A673 (cell line): ENCODE results near the gene COL3A1. TPM values are rescaled to one million over a fixed set of nuclear protein-coding genes. Genes with fewer than 3 reads are reported as not detected.

Experiments used
- BruUV-seq: library from RNA; stranded (reverse); fragments of 400-500 nt; replicated peaks from 2 replicates; lab custom pipeline; 2021; lab: Mats Ljungman, UMichigan
- CTCF ChIA-PET: fragments of 300-600 bp; sonication (Branson Sonifier 250); formaldehyde crosslinking; loops from one replicate; lab custom pipeline; 2022; ENCODE audit warnings: antibody characterized with exemption; lab: Charles Lee
- POLR2A ChIA-PET: fragments of 300-600 bp; sonication (Branson Sonifier 250); formaldehyde crosslinking; loops from one replicate; lab custom pipeline; 2022; ENCODE audit warnings: antibody characterized with exemption; ENCODE audit not compliant: low non-redundant PET; lab: Charles Lee
- DNase-seq: peaks from one replicate; pipeline ENCODE4 v3.0.0-alpha.2; 2015; ENCODE audit warnings: low spot score
- H3K27ac ChIP-seq: fragments of 200-600 bp; sonication (generic); 2 replicates; pipeline ENCODE4 v1.5.1; 2016; ENCODE audit warnings: mixed run types, low read depth, mild to moderate bottlenecking, mixed read lengths, antibody characterized with exemption, low read length; ENCODE audit not compliant: poor library complexity, severe bottlenecking
- H3K27me3 ChIP-seq: fragments of 200-600 bp; sonication (generic); replicated peaks from 2 replicates; pipeline ENCODE4 v1.6.1; 2017; ENCODE audit warnings: mixed run types, low read depth, mild to moderate bottlenecking, mixed read lengths, antibody characterized with exemption, low read length; ENCODE audit not compliant: insufficient read depth, poor library complexity
- H3K36me3 ChIP-seq: fragments of 200-600 bp; sonication (generic); 2 replicates; pipeline ENCODE4 v1.6.1; 2016; ENCODE audit warnings: mixed run types, mild to moderate bottlenecking, mixed read lengths, antibody characterized with exemption, low read length; ENCODE audit not compliant: insufficient read depth, poor library complexity, severe bottlenecking
- H3K4me1 ChIP-seq: fragments of 200-600 bp; sonication (generic); 2 replicates; pipeline ENCODE4 v1.6.1; 2017; ENCODE audit warnings: mixed run types, mild to moderate bottlenecking, mixed read lengths, antibody characterized with exemption, low read length; ENCODE audit not compliant: insufficient read depth, poor library complexity, severe bottlenecking
- H3K4me3 ChIP-seq: fragments of 200-600 bp; sonication (generic); 2 replicates; pipeline ENCODE4 v1.5.1; 2016; ENCODE audit warnings: low read depth, mixed run types, mild to moderate bottlenecking, mixed read lengths, low read length; ENCODE audit not compliant: poor library complexity, severe bottlenecking
- H3K9me3 ChIP-seq: fragments of 200-600 bp; sonication (generic); 2 replicates; pipeline ENCODE4 v1.6.1; 2016; ENCODE audit warnings: mixed run types, low read depth, mild to moderate bottlenecking, mixed read lengths, antibody characterized with exemption, low read length; ENCODE audit not compliant: poor library complexity, severe bottlenecking
- EZH2 ChIP-seq: fragments of 200-600 bp; sonication (generic); IDR thresholded peaks from 2 replicates; pipeline ENCODE4 v1.6.1; 2017; ENCODE audit warnings: borderline replicate concordance, low read depth, mild to moderate bottlenecking, mixed read lengths, antibody characterized with exemption, low read length; ENCODE audit not compliant: poor library complexity, severe bottlenecking
- intact Hi-C: fragments of 100-400 bp; cut with micrococcal nuclease; formaldehyde crosslinking; loops from one replicate; pipeline ENCODE4 v1.10.0; 2022; ENCODE audit not compliant: unreplicated experiment
- total RNA-seq: library from RNA; stranded (reverse); gene quantifications from 2 replicates; pipeline ENCODE4 v1.2.3, GENCODE V29; 2021
- TF ChIP-seq, protein P1 (sequence below): fragments of 300-800, 200-600 bp; sonication (generic); conservative IDR thresholded peaks from 2 replicates; pipeline ENCODE4 v1.5.1; 2017; ENCODE audit warnings: low read depth, mild to moderate bottlenecking, antibody characterized with exemption, low read length, moderate library complexity, mixed read lengths

COL3A1 gene
- total RNA-seq, 1 experiment from 2014 or later = 12.6 TPM

DNA sequence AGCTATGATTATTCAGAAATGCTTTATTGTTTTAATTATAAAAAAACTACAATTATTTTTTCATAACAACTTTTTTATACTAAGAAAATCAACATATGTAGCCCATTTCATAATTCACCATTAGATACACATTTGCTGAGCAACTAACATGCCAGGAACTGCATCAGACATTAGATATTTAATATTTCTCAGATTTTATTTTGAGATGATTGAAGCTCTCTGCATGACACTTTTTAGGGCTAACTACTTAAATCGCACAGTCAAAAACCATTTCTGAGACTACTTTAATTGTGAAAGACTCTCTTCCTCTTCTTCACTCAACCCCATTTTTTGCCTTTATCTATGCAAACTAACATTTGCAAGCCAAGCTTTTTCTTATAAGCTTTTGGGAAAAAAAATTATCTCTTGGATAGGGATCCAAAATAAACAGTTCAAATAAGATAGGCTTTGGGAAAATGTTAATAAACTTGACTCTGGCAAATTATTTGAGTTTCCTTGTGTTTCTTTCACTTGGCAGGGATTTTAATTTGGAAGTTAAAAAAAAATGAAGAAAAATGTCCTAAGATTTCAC lies 9.1 kb upstream of the COL3A1 start:
- no peaks in the 10 kb centered on the region for H3K27me3 ChIP-seq
- DNase-seq = no peak
- H3K36me3 ChIP-seq = no peaks in the 10 kb centered on the region
- intact Hi-C loops = no loop called here
- no peaks in the 10 kb centered on the region for H3K9me3 ChIP-seq
- CTCF ChIA-PET = no interaction called here
- no TSS peak for BruUV-seq
- H3K27ac ChIP-seq = no peak overlapping the region
- TF ChIP-seq EZH2 = no peak
- TF ChIP-seq, protein P1, sequence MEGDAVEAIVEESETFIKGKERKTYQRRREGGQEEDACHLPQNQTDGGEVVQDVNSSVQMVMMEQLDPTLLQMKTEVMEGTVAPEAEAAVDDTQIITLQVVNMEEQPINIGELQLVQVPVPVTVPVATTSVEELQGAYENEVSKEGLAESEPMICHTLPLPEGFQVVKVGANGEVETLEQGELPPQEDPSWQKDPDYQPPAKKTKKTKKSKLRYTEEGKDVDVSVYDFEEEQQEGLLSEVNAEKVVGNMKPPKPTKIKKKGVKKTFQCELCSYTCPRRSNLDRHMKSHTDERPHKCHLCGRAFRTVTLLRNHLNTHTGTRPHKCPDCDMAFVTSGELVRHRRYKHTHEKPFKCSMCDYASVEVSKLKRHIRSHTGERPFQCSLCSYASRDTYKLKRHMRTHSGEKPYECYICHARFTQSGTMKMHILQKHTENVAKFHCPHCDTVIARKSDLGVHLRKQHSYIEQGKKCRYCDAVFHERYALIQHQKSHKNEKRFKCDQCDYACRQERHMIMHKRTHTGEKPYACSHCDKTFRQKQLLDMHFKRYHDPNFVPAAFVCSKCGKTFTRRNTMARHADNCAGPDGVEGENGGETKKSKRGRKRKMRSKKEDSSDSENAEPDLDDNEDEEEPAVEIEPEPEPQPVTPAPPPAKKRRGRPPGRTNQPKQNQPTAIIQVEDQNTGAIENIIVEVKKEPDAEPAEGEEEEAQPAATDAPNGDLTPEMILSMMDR = no peak
- POLR2A ChIA-PET = no interaction called here
- H3K4me3 ChIP-seq = no peak overlapping the region
- peaks cover 17% of the 10 kb centered on the region for H3K4me1 ChIP-seq

DNA sequence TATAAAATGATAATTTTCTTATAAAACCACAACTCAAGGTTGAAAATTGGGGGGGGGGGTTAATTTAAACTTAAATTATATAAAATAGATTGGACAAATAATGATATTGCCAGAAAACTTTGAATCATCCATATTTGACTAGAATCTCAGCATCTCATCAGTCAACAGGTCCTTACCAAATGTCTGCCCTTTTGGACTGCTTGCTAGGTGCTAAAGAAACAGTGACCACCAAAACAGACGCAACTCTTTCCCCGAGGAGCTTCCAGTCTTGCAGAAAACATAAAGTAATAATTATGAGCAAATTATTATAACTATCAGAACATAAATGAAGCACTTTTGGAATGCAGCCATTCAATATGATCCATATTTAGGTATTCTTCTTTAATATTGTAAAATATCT lies 8.6 kb upstream of the COL3A1 start:
- intact Hi-C loops = no loop called here
- ChIA-PET POLR2A (no interaction called here), CTCF (no interaction called here)
- no peak overlapping the region for H3K27ac ChIP-seq
- no peaks in the 10 kb centered on the region for H3K9me3 ChIP-seq
- no peaks in the 10 kb centered on the region for H3K36me3 ChIP-seq
- H3K4me1 ChIP-seq = peaks cover 17% of the 10 kb centered on the region
- TF ChIP-seq EZH2 = no peak
- TF ChIP-seq, protein P1 = no peak
- no TSS peak for BruUV-seq
- H3K27me3 ChIP-seq = no peaks in the 10 kb centered on the region
- H3K4me3 ChIP-seq = no peak overlapping the region
- no peak for DNase-seq

DNA sequence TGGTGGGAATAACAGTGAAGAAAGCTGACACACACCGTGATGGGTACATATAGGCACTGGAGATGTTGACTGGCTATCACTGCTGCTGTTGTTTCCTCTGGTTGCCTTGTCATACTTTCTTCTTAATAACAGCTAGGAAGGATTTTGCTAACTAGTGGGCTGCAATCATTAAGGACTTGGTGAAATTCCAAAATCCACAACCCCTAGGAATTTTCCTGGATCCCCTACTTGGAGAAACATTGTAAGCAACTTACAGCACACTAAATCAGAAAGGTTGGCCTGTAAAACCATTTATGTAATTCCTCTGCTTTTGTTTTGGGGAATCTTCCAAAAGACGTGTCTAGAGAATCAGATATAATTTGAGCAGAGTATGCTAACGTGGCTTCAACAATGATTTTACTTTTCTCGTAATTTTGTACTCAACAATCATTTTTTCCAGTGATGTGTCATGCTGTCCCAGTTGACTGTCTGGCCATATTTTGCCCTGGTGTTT lies 8.0 kb upstream of the COL3A1 start:
- no peaks in the 10 kb centered on the region for H3K9me3 ChIP-seq
- no TSS peak for BruUV-seq
- CTCF ChIA-PET = interaction anchor here (0.6 kb wide), 1 partner anchor 45 kb away, joined by 3 read pairs; no protein-coding TSS in a partner anchor
- DNase-seq = no peak
- H3K27ac ChIP-seq = no peak overlapping the region
- POLR2A ChIA-PET = interaction anchor here (0.6 kb wide), 1 partner anchor 47 kb away, joined by 4 read pairs; no protein-coding TSS in a partner anchor
- H3K4me1 ChIP-seq = peaks cover 17% of the 10 kb centered on the region
- TF ChIP-seq, protein P1 = no peak
- no peak for TF ChIP-seq EZH2
- H3K27me3 ChIP-seq = no peaks in the 10 kb centered on the region
- intact Hi-C loops = no loop called here
- H3K36me3 ChIP-seq = no peaks in the 10 kb centered on the region
- H3K4me3 ChIP-seq = no peak overlapping the region
